Colon (tissue), 2 donors: ENCODE data around the gene ZNF445.
"Not testable (repeated sequence)": the region's sequence is repeated elsewhere in the genome, so short reads cannot be mapped to it uniquely, and the experiment has no call there.

Source experiments
- FAIRE-seq: peaks from 2 replicates; lab custom pipeline; 2012; peaks lifted over from hg19 to GRCh38; lab: Jason Lieb, UNC
- donor health status: control.
- donor health status: control.

Gene ZNF445

GRCh38 chr3:44477312-44478030, at the start of gene ZNF445:
ZNF445 (minus strand) TSS chr3:44477670; CDS start chr3:44455549, 22,121 bp downstream.
- FAIRE-seq = no peak

- no peak for FAIRE-seq
These were observed 47.6 kb upstream of the ZNF445 start for GRCh38 chr3:44525060-44525459.

GRCh38 chr3:44522494-44522933, 45.0 kb upstream of the ZNF445 start:
- no peak for FAIRE-seq

- no peak for FAIRE-seq
These were observed 44.3 kb upstream of the ZNF445 start for GRCh38 chr3:44521721-44522120.

- FAIRE-seq = no peak
These were observed 41.3 kb upstream of the ZNF445 start for GRCh38 chr3:44518782-44519156.

- no peak for FAIRE-seq
These were observed 38.8 kb upstream of the ZNF445 start for GRCh38 chr3:44516230-44516629.

GRCh38 chr3:44513513-44513912, 36.0 kb upstream of the ZNF445 start:
- no peak for FAIRE-seq

- FAIRE-seq = no peak
These were observed 33.7 kb upstream of the ZNF445 start for GRCh38 chr3:44511238-44511566.

- FAIRE-seq = no peak
These were observed 32.5 kb upstream of the ZNF445 start for GRCh38 chr3:44510000-44510368.

GRCh38 chr3:44509393-44509921, 32.0 kb upstream of the ZNF445 start:
- FAIRE-seq = no peak

- no peak for FAIRE-seq
These were observed 29.5 kb upstream of the ZNF445 start for GRCh38 chr3:44506961-44507360.

GRCh38 chr3:44506556-44506955, 29.1 kb upstream of the ZNF445 start:
- no peak for FAIRE-seq

- no peak for FAIRE-seq
These were observed 27.1 kb upstream of the ZNF445 start for GRCh38 chr3:44504566-44504965.

- FAIRE-seq = not testable (repeated sequence)
These were observed 25.7 kb upstream of the ZNF445 start for GRCh38 chr3:44503178-44503577.

- no peak for FAIRE-seq
These were observed 24.5 kb upstream of the ZNF445 start for GRCh38 chr3:44501971-44502370.

GRCh38 chr3:44499899-44500168, 22.4 kb upstream of the ZNF445 start:
- FAIRE-seq = not testable (repeated sequence)

GRCh38 chr3:44499149-44499898, 21.9 kb upstream of the ZNF445 start:
- no peak for FAIRE-seq

GRCh38 chr3:44495636-44496415, 18.4 kb upstream of the ZNF445 start:
- no peak for FAIRE-seq

- FAIRE-seq = no peak
These were observed 15.0 kb upstream of the ZNF445 start for GRCh38 chr3:44492496-44492895.

GRCh38 chr3:44482721-44483120, 5.3 kb upstream of the ZNF445 start:
- no peak for FAIRE-seq

- FAIRE-seq = no peak
These were observed 1.2 kb upstream of the ZNF445 start for GRCh38 chr3:44478606-44479094.

- no peak for FAIRE-seq
These were observed 592 bp upstream of the ZNF445 start for GRCh38 chr3:44478055-44478468.

GRCh38 chr3:44476963-44477311, 533 bp downstream of the ZNF445 start:
- FAIRE-seq = no peak
